HG03575 (cell line): Measurements from ENCODE around the gene FADS1.

Experiments used
- ATAC-seq: cut with Tn5 transposase; IDR thresholded peaks from one replicate; pipeline ENCODE4 v1.9.1; 2021; ENCODE audit not compliant: unreplicated experiment, insufficient number of reproducible peaks, low FRiP score; ENCODE audit errors: extremely low read depth

FADS1 gene

GRCh38 chr11:61781585-61781984 is 35.2 kb downstream of the FADS1 start:
- no peak for ATAC-seq

GRCh38 chr11:61780581-61781162 is 36.1 kb downstream of the FADS1 start:
- ATAC-seq, result no peak

GRCh38 chr11:61779666-61780525 is 36.9 kb downstream of the FADS1 start:
- ATAC-seq, result no peak

- no peak for ATAC-seq
These were observed 37.7 kb downstream of the FADS1 start for GRCh38 chr11:61778920-61779650.

GRCh38 chr11:61778357-61778886 is 38.4 kb downstream of the FADS1 start:
- ATAC-seq, result no peak

GRCh38 chr11:61777234-61778090 is 39.3 kb downstream of the FADS1 start:
- ATAC-seq, result no peak

- ATAC-seq, result no peak
These were observed 40.2 kb downstream of the FADS1 start for GRCh38 chr11:61776561-61777075.

GRCh38 chr11:61775606-61776554 is 40.9 kb downstream of the FADS1 start:
- ATAC-seq, result no peak

- no peak for ATAC-seq
These were observed 41.7 kb downstream of the FADS1 start for GRCh38 chr11:61775106-61775505.

- ATAC-seq, result no peak
These were observed 42.4 kb downstream of the FADS1 start for GRCh38 chr11:61774411-61774810.

GRCh38 chr11:61773809-61774208 is 43.0 kb downstream of the FADS1 start:
- no peak for ATAC-seq

- ATAC-seq, result no peak
These were observed 43.4 kb downstream of the FADS1 start for GRCh38 chr11:61773356-61773755.

- ATAC-seq, result no peak
These were observed 44.8 kb downstream of the FADS1 start for GRCh38 chr11:61771985-61772455.

GRCh38 chr11:61771195-61771894 is 45.5 kb downstream of the FADS1 start:
- ATAC-seq, result no peak

GRCh38 chr11:61769946-61770683 is 46.7 kb downstream of the FADS1 start:
- ATAC-seq, result no peak

GRCh38 chr11:61769169-61769920 is 47.5 kb downstream of the FADS1 start:
- no peak for ATAC-seq
